ENCODE data around the gene PPP2R3B. TPM values are rescaled to one million over a fixed set of nuclear protein-coding genes. Genes with fewer than 3 reads are reported as not detected.
"Not testable (repeated sequence)": the region's sequence is repeated elsewhere in the genome, so short reads cannot be mapped to it uniquely, and the experiment has no call there.

The PPP2R3B gene
- total RNA-seq, 1 donor from 2014 or later = 65.2 TPM

DNA sequence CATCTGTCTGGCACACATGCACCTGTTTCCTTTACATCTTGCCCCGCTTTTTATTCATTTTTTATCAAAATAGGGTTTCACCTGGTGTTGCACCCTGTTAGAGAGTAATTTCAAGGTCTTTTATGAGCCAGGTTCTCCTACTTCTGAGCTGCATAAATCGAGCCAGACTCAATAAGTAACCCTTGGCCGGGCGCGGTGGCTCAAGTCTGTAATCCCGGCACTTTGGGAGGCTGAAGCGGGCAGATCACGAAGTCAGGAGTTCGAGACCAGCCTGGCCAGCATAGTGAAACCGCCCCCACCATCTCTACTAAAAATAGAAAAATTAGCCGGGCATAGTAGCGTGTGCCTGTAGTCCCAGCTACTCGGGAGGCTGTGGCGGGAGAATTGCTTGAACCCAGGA lies 1.0 kb upstream of the PPP2R3B start:
- Mint-ChIP-seq H3K4me1 (peaks cover 2% of the 10 kb centered on the region), H3K36me3 (no peaks in the 10 kb centered on the region), H3K27ac (no peak overlapping the region), H3K9me3 (no peaks in the 10 kb centered on the region), H3K4me3 (peak overlapping the region; percentile 86), H3K27me3 (ENCODE audit: low read depth) (no peaks in the 10 kb centered on the region)
- TF ChIP-seq, protein P1, sequence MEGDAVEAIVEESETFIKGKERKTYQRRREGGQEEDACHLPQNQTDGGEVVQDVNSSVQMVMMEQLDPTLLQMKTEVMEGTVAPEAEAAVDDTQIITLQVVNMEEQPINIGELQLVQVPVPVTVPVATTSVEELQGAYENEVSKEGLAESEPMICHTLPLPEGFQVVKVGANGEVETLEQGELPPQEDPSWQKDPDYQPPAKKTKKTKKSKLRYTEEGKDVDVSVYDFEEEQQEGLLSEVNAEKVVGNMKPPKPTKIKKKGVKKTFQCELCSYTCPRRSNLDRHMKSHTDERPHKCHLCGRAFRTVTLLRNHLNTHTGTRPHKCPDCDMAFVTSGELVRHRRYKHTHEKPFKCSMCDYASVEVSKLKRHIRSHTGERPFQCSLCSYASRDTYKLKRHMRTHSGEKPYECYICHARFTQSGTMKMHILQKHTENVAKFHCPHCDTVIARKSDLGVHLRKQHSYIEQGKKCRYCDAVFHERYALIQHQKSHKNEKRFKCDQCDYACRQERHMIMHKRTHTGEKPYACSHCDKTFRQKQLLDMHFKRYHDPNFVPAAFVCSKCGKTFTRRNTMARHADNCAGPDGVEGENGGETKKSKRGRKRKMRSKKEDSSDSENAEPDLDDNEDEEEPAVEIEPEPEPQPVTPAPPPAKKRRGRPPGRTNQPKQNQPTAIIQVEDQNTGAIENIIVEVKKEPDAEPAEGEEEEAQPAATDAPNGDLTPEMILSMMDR (IDR thresholded peaks at IDR 0.05; ENCODE audit: unreplicated experiment) = no peak
- no peak for DNase-seq (ENCODE audit: low spot score in 2 of 2, unreplicated experiment in 2 of 2)

DNA sequence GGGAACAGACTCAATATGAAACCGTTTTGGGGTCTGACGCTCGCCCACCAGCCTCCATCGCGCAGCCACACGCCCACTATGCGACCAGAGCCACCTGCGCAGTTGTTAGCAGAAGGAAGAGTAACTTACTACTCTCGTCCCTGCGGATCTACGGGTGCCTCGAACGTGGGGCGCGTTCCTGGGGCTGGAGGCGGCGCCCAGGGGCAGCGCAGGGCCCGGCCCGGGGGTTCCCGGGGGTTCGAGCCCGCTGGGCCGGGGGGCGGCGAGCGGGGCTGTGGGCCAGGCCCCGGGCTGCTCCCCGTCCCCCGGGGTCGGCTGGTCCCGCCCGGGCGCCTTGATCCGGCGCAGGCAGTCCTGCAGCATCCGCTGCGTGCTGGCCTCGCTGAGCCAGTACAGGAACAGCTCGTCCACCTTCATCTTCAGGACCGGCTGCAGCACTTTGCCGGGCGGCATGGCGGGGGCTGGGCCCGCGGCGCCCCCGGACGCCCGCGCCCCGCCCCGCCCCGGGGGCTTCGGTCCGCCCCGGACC lies 404 bp downstream of the PPP2R3B start:
- peaks cover 2% of the 10 kb centered on the region for H3K4me1 Mint-ChIP-seq
- no peaks in the 10 kb centered on the region for H3K36me3 Mint-ChIP-seq
- no peak for DNase-seq (ENCODE audit: low spot score in 2 of 2, unreplicated experiment in 2 of 2)
- H3K4me3 Mint-ChIP-seq = peak overlapping the region; percentile 56
- H3K27ac Mint-ChIP-seq = no peak overlapping the region
- TF ChIP-seq, protein P1 (IDR thresholded peaks at IDR 0.05; ENCODE audit: unreplicated experiment) = no peak
- H3K27me3 Mint-ChIP-seq (ENCODE audit: low read depth) = no peaks in the 10 kb centered on the region
- no peaks in the 10 kb centered on the region for H3K9me3 Mint-ChIP-seq

DNA sequence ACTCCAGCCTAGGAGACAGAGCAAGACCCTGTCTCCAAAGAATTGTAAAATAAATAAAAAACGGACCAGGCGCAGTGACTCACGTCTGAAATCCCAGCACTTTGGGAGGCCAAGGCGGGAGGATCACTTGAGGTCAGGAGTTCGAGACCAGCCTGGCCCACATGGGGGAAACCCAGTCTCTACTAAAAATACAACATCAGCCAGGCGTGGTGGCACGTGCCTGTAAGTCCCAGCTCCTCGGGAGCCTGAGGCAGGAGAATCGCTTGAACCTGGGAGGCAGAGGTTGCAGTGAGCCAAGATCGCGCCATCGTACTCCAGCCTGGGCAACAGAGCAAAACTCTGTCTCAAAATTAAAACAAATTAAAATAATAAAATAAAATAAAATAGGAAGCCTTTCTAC lies 971 bp downstream of the PPP2R3B start:
- not testable (repeated sequence) for H3K36me3 Mint-ChIP-seq; H3K27ac Mint-ChIP-seq; H3K9me3 Mint-ChIP-seq; H3K4me1 Mint-ChIP-seq; H3K27me3 Mint-ChIP-seq (ENCODE audit: low read depth); DNase-seq (ENCODE audit: low spot score in 2 of 2, unreplicated experiment in 2 of 2)
- peak overlapping the region; percentile 56 for H3K4me3 Mint-ChIP-seq

DNA sequence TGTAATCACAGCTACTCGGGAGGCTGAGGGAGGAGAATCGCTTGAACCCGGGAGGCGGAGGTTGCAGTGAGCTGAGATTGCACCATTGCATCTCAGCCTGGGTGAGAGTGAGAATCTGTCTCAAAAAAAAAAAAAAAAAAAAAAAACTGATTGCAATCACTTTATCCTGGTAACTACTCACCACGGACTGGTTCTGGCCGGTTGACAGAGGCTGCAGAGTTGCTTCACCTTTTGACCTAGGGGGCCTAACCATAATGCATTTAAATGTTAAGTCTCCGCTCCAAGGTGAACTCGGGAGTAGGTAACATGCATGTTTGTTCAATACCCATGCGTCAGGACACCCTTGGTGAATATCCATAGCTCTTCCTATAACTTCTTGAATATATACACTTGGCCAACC lies 1.8 kb downstream of the PPP2R3B start:
- TF ChIP-seq, protein P1 (IDR thresholded peaks at IDR 0.05; ENCODE audit: unreplicated experiment) = no peak
- Mint-ChIP-seq H3K27ac (no peak overlapping the region), H3K9me3 (no peaks in the 10 kb centered on the region), H3K27me3 (ENCODE audit: low read depth) (no peaks in the 10 kb centered on the region), H3K4me3 (peak overlapping the region; percentile 41), H3K4me1 (peaks cover 2% of the 10 kb centered on the region), H3K36me3 (no peaks in the 10 kb centered on the region)
- DNase-seq (ENCODE audit: low spot score in 2 of 2, unreplicated experiment in 2 of 2) = no peak

DNA sequence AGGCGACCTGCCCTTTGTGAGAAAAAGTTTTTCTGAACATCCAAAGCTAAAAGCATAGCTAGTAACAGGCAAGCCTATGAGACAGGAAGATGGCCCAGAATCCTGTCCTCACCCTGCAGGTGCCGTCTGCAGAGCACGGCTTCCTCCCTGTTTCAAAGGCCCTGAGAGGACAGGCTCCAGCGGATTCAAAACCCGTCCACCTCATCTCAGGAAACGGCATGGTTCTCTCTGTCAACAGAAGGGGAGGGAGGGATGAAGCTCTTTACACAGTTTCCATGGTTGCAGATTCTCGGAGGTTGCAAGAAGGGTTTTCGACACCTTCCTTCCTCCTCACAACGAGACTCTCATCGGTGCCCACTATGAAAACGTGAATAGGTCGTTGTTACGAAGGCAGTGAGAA lies 8.3 kb downstream of the PPP2R3B start:
- no peaks in the 10 kb centered on the region for H3K36me3 Mint-ChIP-seq
- no peak overlapping the region for H3K27ac Mint-ChIP-seq
- no peaks in the 10 kb centered on the region for H3K9me3 Mint-ChIP-seq
- TF ChIP-seq, protein P1 (IDR thresholded peaks at IDR 0.05; ENCODE audit: unreplicated experiment) = no peak
- no peak for DNase-seq (ENCODE audit: low spot score in 2 of 2, unreplicated experiment in 2 of 2)
- H3K27me3 Mint-ChIP-seq (ENCODE audit: low read depth) = peaks cover 20% of the 10 kb centered on the region
- peaks cover 11% of the 10 kb centered on the region for H3K4me1 Mint-ChIP-seq
- no peak overlapping the region for H3K4me3 Mint-ChIP-seq

DNA sequence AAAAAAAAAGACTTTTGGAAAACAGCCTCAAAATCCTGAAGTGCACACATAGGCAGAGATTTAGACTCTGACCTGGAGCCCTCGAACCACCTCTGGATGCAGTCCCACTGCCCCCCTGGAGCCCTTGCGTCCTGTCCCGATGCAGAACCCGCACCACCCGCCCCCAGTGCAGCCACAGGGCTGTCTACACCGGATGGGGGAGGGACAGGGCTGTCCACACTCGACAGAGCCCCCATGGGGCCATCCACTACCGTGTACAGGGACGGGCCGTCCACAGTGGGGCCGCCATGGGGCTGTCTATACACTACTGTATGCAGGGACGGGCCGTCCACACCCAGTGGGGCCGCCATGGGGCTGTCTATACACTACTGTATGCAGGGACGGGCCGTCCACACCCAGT lies 10.5 kb downstream of the PPP2R3B start:
- H3K9me3 Mint-ChIP-seq; H3K4me3 Mint-ChIP-seq; H3K27ac Mint-ChIP-seq; H3K36me3 Mint-ChIP-seq; DNase-seq (ENCODE audit: low spot score in 2 of 2, unreplicated experiment in 2 of 2): not testable (repeated sequence)
- Mint-ChIP-seq H3K4me1 (peaks cover 23% of the 10 kb centered on the region), H3K27me3 (ENCODE audit: low read depth) (peaks cover 38% of the 10 kb centered on the region)
